Activated CD8-positive, alpha-beta memory T cell treated with anti-CD3 and anti-CD28 coated beads, Interleukin-2, amount 50 U/mL, for 24 hours (primary cell): Measurements from ENCODE around the gene BRIP1.
"Not testable (repeated sequence)": the region's sequence is repeated elsewhere in the genome, so short reads cannot be mapped to it uniquely, and the experiment has no call there.

Experiments
- DNase-seq: peaks from one replicate; pipeline ENCODE4 v3.0.0-alpha.2; 2020; ENCODE audit errors: extremely low read depth

The BRIP1 gene

GRCh38 chr17:61863801-61864126, 436 bp upstream of the BRIP1 start:
- no peak for DNase-seq

DNA sequence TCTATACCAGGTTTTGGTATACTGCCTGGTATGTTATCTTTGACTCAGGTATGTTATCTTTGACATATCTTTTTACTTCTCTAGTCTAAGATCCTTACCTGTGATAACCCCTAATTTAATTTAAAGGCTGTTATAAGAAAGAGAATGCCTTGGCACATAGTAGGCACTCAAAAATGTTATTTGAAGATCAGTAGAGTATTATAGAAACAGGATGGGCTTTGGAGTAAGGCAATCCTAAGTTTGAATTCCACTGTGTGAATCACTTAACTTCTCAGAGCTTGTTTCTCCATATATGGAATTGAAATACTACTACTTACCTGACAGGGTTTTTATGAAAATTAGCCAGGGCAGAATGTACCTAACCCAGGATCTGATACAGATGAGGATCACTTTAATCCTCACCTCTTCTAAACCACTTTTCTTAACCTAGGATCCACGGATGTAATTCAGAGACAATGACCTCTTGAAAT, 1.2 kb downstream of the BRIP1 start:
- no peak for DNase-seq

GRCh38 chr17:61860397-61860796, 2.9 kb downstream of the BRIP1 start:
- not testable (repeated sequence) for DNase-seq

DNA sequence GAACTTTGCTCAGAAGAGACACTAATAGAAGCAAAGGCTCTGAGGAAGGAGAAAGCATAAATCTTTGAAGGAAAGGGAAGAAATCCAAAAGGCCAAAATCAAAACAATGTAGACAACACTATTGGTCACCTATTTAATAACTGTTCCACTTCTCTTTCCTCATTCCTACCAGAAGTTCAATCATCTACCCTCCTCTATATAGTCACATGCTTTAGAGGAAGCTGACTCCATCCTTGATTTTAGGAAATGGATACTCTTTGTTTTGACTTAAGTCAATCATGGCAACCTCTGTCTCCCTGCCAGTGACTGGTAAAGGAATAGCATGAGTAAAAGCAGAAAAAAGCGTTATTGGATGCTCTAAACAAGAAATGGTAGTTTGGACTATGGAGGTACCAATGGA, 7.3 kb downstream of the BRIP1 start:
- DNase-seq: no peak

- no peak for DNase-seq
Observed at GRCh38 chr17:61852857-61853256, 10.5 kb downstream of the BRIP1 start.

- no peak for DNase-seq
Observed at GRCh38 chr17:61849674-61850073, 13.7 kb downstream of the BRIP1 start.

DNA sequence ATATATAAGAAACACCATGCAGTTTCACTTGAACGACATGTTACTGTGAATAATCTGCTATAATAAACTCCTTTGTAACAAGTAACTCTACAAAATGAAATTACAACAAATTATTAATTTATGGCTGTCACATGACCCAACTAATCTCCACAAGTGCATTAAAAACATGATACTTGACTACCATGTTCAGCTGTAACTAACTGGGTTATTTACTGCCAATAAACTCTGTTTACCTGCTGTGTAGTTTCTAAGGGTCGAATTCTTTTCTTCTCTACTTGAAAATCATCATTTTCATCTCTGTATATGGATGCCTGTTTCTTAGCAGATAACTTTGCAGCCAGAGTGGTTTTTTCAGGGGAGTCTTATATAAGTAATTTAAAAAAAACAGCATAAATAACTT, 14.4 kb downstream of the BRIP1 start:
- no peak for DNase-seq

DNA sequence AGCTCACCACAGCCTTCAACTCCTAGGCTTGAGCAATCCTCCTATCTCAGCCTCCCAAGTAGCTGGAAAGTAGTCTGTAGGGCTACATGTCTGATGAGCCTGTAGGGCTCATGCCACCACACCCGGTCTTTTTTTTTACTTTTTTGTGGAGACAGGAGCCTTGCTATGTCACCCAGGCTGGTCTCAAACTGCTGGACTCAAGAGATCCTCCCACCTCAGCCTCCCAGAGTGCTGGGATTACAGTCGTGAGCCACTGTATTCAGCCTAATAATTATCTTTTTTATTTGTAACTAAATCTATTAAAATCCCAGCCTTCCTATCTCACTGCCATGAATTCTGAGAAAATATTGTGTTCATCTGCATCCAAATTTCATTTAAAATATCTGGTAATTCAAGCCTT, 15.1 kb downstream of the BRIP1 start:
- DNase-seq: no peak

DNA sequence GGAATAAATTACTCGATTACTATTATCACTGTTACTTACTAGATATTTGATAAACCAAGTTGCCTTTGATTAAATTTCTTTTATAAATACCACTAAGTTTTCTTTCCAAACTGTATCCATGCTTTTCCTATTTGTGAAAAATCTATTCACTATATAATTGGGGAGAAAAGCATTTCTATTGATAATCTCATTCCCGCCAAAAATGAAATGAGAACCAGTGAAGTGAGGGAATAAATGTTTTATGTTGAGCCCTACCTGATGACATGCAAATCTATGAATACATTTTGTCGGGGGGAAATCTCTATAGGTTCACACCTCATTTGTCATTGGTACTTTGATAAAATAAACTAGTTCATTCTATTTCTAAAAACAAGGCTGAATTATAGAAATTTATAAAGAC, 15.7 kb downstream of the BRIP1 start:
- no peak for DNase-seq

DNA sequence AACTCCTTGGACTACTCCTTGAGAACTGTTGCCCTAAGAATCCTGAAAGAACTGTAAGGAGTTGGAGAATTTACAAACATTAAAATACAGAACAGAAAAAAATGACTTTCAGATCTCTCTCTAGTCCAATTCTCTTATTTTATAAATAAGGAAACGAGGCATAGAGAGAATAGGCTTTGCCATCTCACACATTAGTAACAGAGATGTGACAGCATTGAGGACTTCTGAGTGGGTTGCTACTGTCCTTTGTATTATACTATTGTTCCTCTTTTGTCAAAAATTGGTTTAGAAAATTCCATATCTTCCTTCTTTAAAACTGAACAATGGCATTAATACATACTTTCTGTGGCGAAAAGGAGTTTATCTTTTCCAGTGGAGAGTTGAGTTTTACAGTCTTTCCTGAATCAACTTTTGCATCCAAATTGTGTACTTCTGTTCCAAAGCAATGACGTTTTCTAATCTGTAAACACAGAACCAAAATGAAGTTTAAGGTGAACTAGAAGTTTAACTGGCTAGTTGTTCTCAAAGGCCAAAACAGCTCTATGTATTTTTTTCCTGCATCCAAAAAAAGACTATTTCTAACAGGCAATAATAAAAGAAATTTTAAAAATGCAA, 16.5 kb downstream of the BRIP1 start:
- no peak for DNase-seq

DNA sequence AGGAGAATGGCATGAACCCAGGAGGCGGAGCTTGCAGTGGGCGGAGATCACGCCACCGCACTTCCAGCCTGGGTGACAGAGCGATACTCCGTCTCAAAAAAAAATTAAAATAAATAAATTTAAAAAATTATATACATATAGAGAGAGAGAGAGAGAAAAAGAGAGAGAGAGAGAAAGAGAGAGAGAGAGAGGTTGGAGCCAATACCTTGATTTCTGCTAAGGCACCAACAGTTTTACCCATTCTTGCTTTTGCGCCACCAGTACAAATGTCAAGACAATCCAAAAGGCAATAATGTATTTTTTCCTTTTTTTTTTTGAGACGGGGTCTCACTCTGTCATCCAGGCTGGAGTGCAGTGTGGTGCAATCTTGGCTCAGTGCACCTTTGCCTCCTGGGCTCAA, 17.2 kb downstream of the BRIP1 start:
- DNase-seq: no peak

- DNase-seq: no peak
Observed at GRCh38 chr17:61843435-61843834, 19.9 kb downstream of the BRIP1 start.

DNA sequence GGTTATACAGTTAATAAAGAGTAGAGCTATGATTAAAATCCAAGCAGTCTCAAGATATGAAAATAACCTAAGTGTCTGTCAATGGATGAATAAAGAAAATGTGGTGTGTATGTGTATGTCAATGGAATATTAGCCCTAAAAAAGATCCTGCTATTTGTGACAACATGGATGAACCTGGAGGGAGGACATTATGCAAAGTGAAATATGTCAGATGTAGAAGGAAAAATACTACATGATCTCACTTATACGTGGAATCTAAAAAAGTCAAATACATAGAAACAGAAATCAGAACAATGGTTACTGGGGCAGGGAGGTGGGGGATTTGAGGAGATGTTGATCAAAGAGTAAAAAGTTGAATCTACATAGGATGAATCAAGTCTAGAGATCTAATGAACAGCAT, 20.4 kb downstream of the BRIP1 start:
- no peak for DNase-seq

GRCh38 chr17:61839300-61839786, 24.0 kb downstream of the BRIP1 start:
- DNase-seq: no peak

DNA sequence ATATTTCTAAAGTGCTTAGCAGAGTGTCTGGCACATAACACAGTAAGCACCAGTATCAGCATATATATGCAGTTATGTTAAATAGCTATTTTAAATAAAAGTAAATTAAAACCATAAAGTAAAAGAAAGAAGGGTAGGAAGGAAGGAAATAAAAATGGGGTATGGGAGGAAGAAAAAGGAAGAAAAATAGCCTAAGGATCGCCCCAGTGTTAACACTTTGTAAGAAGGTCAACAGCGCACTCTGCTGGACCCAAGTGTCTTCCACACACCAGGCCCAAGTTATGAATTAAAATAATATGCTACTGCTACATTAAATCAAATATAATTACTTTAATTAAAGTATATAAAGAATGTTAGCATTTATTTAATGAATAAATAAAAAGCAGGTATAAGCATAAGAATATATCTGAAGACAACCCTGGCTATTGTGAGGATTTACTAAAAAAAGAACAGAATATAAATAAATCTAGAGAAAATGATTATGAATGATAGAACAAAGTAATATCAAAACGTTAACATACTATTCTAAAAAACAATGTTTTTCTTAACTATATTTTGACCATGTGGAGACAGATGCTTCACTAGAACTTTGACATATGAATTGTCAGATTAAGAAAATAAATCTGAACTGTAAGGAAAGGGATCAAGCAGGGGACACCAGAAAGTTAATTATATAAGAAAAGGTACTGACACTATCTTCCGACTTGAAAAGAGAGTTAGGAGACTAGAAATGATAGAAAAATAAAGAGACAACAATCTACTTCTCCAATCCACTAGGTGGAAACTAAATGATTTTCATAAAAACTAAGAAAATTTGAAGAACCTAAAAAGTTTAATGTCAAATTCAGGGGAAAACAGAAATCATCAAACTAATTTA, 25.9 kb downstream of the BRIP1 start:
- DNase-seq: peak; percentile 6

DNA sequence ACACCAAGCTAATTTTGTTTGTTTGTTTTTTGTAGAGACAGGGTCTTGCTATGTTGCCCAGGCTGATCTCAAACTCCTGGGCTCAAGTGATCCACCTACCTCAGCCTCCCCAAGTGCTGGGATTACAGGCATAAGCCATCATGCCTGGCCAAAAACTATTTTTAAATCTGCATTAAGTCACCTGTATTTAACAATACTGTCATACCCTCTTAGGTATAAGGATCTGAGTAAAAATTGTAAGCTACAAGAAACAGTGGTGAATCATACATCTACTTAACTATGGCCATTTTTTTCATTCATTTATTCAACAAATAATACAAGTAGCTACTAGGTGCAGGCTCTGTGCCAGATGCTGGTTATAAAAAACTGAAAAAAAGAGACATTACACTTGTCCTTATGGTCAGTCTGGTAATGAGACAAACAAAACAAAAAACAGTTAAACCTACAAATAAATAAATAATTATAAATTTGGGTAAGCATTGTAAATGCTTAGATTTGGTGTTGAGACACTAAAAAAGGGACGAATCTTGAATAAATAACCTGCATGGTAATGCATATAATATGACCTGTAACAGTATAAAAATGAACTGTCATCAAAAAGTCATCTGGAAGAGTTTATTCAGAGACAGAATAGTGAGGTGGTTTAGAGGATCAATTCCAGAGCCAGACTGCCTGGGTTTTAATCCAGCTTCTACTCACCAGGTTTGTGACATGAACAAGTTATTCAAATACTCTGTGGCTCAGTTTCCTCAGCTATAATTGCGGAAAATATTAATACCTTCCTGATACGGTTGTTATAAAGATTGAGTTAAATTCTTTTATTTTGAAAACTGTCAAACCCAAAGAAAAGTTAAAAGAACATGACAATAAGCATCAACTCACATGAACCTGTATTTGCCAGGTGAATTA, 26.8 kb downstream of the BRIP1 start:
- no peak for DNase-seq

DNA sequence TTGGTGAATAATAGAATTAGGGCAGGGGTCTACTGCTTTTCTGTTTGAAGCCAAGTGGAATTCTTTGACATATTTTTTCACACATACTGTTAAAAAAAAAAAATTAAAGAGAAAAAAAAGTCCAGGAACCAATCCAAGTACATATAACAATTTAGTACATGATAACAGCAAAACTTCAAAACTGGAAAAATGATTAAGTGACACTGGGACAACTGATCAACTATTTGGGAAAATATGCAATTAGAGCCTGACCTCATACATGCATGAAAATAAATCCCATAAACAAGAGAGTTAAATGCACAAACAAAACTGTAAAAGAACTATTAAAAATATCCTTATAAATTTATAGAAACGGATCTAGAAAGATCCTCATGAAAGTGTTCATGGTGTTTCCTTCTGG, 27.7 kb downstream of the BRIP1 start:
- DNase-seq: no peak

DNA sequence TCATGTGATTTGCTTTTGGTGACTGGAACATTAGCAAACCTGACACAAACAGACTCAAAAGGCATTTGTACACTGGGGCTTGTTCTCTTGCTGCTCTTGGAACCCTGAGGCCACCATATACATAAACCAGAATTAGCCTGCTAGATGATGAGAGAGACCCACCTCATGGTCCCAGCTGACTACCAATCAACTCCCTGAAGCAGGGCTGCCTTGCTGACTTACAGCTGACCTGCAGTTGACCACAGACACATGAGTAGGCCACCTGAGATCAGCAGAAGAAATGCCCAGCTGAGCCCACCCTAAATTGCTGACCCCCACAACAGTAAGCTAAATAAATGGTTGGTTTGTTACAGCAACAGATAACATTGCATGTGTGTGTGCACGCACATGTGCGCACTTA, 28.7 kb downstream of the BRIP1 start:
- DNase-seq: no peak

DNA sequence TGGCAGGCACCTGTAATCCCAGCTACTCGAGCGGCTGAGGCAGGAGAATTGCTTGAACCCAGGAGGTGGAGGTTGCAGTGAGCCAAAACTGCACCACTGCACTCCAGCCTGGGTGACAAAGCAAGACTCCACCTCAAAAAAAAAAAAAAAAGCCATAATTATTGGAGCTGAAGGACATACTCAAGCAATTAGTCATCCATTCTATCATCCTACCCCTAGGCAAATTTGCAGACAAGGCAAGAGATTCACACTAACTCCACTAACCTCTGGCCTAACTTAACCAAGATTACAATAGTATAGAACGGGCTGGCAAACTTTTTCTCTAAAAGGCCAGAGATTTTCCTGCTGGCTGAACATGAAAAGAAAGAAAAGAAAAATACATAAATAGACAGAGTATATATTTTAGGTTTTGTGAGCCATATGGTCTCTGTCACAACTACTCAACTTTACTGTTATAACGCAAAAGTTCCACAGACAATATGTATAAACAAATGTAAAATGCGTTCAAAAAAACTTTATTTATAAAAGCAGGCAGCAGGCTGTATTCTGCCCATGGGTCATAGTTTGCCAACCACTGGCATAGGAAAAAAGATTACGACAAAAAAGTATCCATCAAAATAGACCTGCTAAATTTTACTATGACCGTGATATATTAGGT, 29.7 kb downstream of the BRIP1 start:
- no peak for DNase-seq

- no peak for DNase-seq
Observed at GRCh38 chr17:61832463-61832862, 30.9 kb downstream of the BRIP1 start.

GRCh38 chr17:61831099-61831498, 32.2 kb downstream of the BRIP1 start:
- no peak for DNase-seq

GRCh38 chr17:61828694-61829093, 34.6 kb downstream of the BRIP1 start:
- no peak for DNase-seq
